ENCODE results near the gene MBD6. TPM values are rescaled to one million over a fixed set of nuclear protein-coding genes. Genes with fewer than 3 reads are reported as not detected.

MBD6 gene
- total and polyA plus RNA-seq, 2 of the 4 experiments (the other 2 are of a cell fraction), result 0.90 to 9.3 TPM

DNA sequence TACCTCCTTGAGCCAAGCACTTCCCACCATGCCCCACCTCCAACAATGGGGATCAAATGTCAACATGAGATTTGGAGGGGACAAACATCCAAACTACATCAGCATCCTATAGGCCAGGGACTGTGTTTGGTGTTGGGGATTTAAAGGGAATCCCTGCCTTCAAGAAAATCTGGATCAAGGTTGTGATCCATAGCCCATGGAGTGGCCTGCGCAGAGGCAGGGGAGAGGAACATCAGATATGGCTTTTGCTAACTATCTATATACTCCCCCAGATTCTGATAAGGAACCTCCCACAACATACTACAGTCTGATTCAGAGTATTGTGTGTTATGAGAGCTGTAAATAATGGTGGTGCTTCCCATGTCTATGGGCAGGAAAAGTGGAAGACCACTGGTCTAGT, 32.3 kb downstream of the MBD6 start:
- TF ChIP-seq MXI1 (IDR thresholded peaks at IDR 0.05; ENCODE audit: borderline replicate concordance, low read depth, low read length) (no peak), RAD21 (IDR thresholded peaks at IDR 0.05; ENCODE audit: low read length) (no peak), MAFK (IDR thresholded peaks at IDR 0.05; ENCODE audit: low read depth, low read length) (no peak), CHD1 (IDR thresholded peaks at IDR 0.05; ENCODE audit: low read depth, low read length) (no peak), BHLHE40 (IDR thresholded peaks at IDR 0.05; ENCODE audit: low read depth, low read length) (no peak), USF2 (IDR thresholded peaks at IDR 0.05; ENCODE audit: low read depth, low read length) (no peak)
- TF ChIP-seq, protein P1, sequence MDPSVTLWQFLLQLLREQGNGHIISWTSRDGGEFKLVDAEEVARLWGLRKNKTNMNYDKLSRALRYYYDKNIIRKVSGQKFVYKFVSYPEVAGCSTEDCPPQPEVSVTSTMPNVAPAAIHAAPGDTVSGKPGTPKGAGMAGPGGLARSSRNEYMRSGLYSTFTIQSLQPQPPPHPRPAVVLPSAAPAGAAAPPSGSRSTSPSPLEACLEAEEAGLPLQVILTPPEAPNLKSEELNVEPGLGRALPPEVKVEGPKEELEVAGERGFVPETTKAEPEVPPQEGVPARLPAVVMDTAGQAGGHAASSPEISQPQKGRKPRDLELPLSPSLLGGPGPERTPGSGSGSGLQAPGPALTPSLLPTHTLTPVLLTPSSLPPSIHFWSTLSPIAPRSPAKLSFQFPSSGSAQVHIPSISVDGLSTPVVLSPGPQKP (IDR thresholded peaks at IDR 0.05; ENCODE audit: borderline replicate concordance, low read depth, low read length), result no peak
- Histone ChIP-seq H4K5ac (ENCODE audit: low read depth, low read length) (no peak overlapping the region), H2BK120ac (ENCODE audit: low read depth, low read length) (no peak overlapping the region), H3K14ac (replicated peaks; ENCODE audit: low read depth, low read length) (no peak overlapping the region), H2AK5ac (ENCODE audit: low read depth, low read length) (no peak overlapping the region), H3K9me3 (ENCODE audit: control insufficient read depth, insufficient read depth, low read length) (no peaks in the 10 kb centered on the region), H3K27me3 (ENCODE audit: control insufficient read depth, insufficient read depth, low read length) (peaks cover 31% of the 10 kb centered on the region), H2AK9ac (replicated peaks; ENCODE audit: low read depth, low read length, poor library complexity) (no peak overlapping the region), H3K9me1 (ENCODE audit: insufficient read depth, low read length) (peaks cover 7% of the 10 kb centered on the region; the same call in 1 of the 2 replicates), H4K20me1 (ENCODE audit: insufficient read depth, low read length) (no peaks in the 10 kb centered on the region), H3K18ac (ENCODE audit: low read depth, low read length) (no peak overlapping the region), H3K4me2 (ENCODE audit: low read depth, low read length) (no peak overlapping the region), H3K79me1 (ENCODE audit: low read depth in 1 of 2, low read length in 2 of 2) (peaks cover 0 to 4% of the 10 kb centered on the region in 2 experiments; a peak in 1 of 4 replicates), H2AFZ (replicated peaks; ENCODE audit: low read length, poor library complexity) (no peak overlapping the region), H3K9ac (ENCODE audit: low read depth, low read length) (no peak overlapping the region), H2BK15ac (ENCODE audit: low read depth, low read length) (no peak overlapping the region), H3K56ac (ENCODE audit: extremely low read depth, insufficient read depth, low read length) (no peak overlapping the region), H4K91ac (ENCODE audit: insufficient read depth, low read depth, low read length) (no peak overlapping the region), H3K27ac (ENCODE audit: insufficient read depth, low read length) (no peak overlapping the region), H2BK20ac (ENCODE audit: low read depth, low read length) (no peak overlapping the region), H3K23ac (ENCODE audit: low read depth, low read length) (no peak overlapping the region), H3K36me3 (ENCODE audit: control insufficient read depth, insufficient read depth, low read length) (no peaks in the 10 kb centered on the region), H3K4me3 (ENCODE audit: insufficient read depth, low read depth, low read length) (no peak overlapping the region), H4K8ac (ENCODE audit: low read depth in 2 of 2, low read length in 2 of 2) (no peak overlapping the region), H2BK5ac (ENCODE audit: low read depth, low read length, poor library complexity, severe bottlenecking) (no peak overlapping the region), H3K4ac (ENCODE audit: low read depth, low read length) (no peak overlapping the region), H3K4me1 (ENCODE audit: control insufficient read depth, insufficient read depth, low read length) (peaks cover 3% of the 10 kb centered on the region)
- BruUV-seq (replicated peaks), result no TSS peak
- dilution Hi-C loops (cut with HindIII; ENCODE audit: low sequenced_read_pairs, unreplicated experiment) (loop anchor here (25.0 kb wide), 1 partner anchor 107 kb away; no protein-coding TSS in a partner anchor), in situ Hi-C loops (cut with MboI; ENCODE audit: low sequenced_read_pairs) (no loop called here), intact Hi-C loops (cut with micrococcal nuclease) (no loop called here)
- no CpG with 5 or more reads among the region's 1 CpG for WGBS, 2 experiments (ENCODE audit: extremely low coverage in 2 of 2, insufficient read length in 1 of 2)
- no peak for ATAC-seq (ENCODE audit: low read depth)
- no peak for DNase-seq
- ChIA-PET CTCF (no interaction called here), POLR2A (ENCODE audit: unreplicated experiment) (no interaction called here)
